Measurements from ENCODE around the gene COX14. TPM values are rescaled to one million over a fixed set of nuclear protein-coding genes. Genes with fewer than 3 reads are reported as not detected.

COX14 gene
- total RNA-seq, 6 donors from 2014 or later, result 22.0 to 98.2 (median 71.8) TPM

- DNase-seq (no peak), ATAC-seq (ENCODE audit: low FRiP score in 2 of 2) (no peak)
- peaks cover 17 to 31% (median 30%) of the 10 kb centered on the region in 4 donors for H3K4me1 ChIP-seq
- no peaks in the 10 kb centered on the region for H3K9me3 ChIP-seq
- H3K27me3 ChIP-seq, result no peaks in the 10 kb centered on the region
- peaks cover 0 to 10% (median 2%) of the 10 kb centered on the region in 4 donors for H3K36me3 ChIP-seq
- no peak for TF ChIP-seq CTCF (IDR thresholded peaks at IDR 0.05)
- no peak for TF ChIP-seq POLR2AphosphoS5 (IDR thresholded peaks at IDR 0.05)
- TF ChIP-seq POLR2A (IDR thresholded peaks at IDR 0.05), result no peak
- no peak for TF ChIP-seq EP300 (IDR thresholded peaks at IDR 0.05)
- H3K27ac ChIP-seq, result no peak overlapping the region
- 93% methylated on average over 12 of the region's 12 CpGs for WGBS, 2 donors
- H3K4me3 ChIP-seq, result no peak overlapping the region
These were observed 6.1 kb upstream of the COX14 start for GRCh38 chr12:50105913-50106450.

- no peaks in the 10 kb centered on the region for H3K9me3 ChIP-seq
- H3K27ac ChIP-seq, result no peak overlapping the region
- H3K36me3 ChIP-seq, result peaks cover 0 to 4% (median 0%) of the 10 kb centered on the region in 4 donors
- no peaks in the 10 kb centered on the region for H3K27me3 ChIP-seq
- 73 to 89% methylated on average over 3 of the region's 3 CpGs for WGBS, 2 donors
- ATAC-seq (ENCODE audit: low FRiP score in 2 of 2) (no peak), DNase-seq (no peak)
- H3K4me1 ChIP-seq, result peaks cover 22 to 36% (median 35%) of the 10 kb centered on the region in 4 donors
- TF ChIP-seq POLR2AphosphoS5 (IDR thresholded peaks at IDR 0.05), result no peak
- no peak for TF ChIP-seq POLR2A (IDR thresholded peaks at IDR 0.05)
- no peak for TF ChIP-seq EP300 (IDR thresholded peaks at IDR 0.05)
- no peak for TF ChIP-seq CTCF (IDR thresholded peaks at IDR 0.05)
- H3K4me3 ChIP-seq, result no peak overlapping the region
These were observed 5.1 kb upstream of the COX14 start for GRCh38 chr12:50106907-50107306.

GRCh38 chr12:50107416-50108268 lies 4.4 kb upstream of the COX14 start:
- TF ChIP-seq POLR2AphosphoS5 (IDR thresholded peaks at IDR 0.05), result no peak
- TF ChIP-seq EP300 (IDR thresholded peaks at IDR 0.05), result no peak
- no peak for TF ChIP-seq CTCF (IDR thresholded peaks at IDR 0.05)
- TF ChIP-seq POLR2A (IDR thresholded peaks at IDR 0.05), result no peak
- Histone ChIP-seq H3K4me1 (peaks cover 22 to 37% (median 35%) of the 10 kb centered on the region in 4 donors), H3K27me3 (no peaks in the 10 kb centered on the region), H3K27ac (no peak overlapping the region), H3K36me3 (no peaks in the 10 kb centered on the region), H3K4me3 (no peak overlapping the region), H3K9me3 (no peaks in the 10 kb centered on the region)
- DNase-seq, result no peak
- ATAC-seq (ENCODE audit: low FRiP score in 2 of 2), result no peak
- 92 to 96% methylated on average over 13 to 17 of the region's 17 CpGs for WGBS, 2 donors

- DNase-seq, result no peak
- no peak overlapping the region for H3K4me3 ChIP-seq
- no peak for ATAC-seq (ENCODE audit: low FRiP score in 2 of 2)
- H3K27me3 ChIP-seq, result no peaks in the 10 kb centered on the region
- TF ChIP-seq POLR2AphosphoS5 (IDR thresholded peaks at IDR 0.05), result no peak
- no peak for TF ChIP-seq CTCF (IDR thresholded peaks at IDR 0.05)
- TF ChIP-seq EP300 (IDR thresholded peaks at IDR 0.05), result no peak
- no peak for TF ChIP-seq POLR2A (IDR thresholded peaks at IDR 0.05)
- H3K9me3 ChIP-seq, result no peaks in the 10 kb centered on the region
- H3K27ac ChIP-seq, result peak overlapping the region; percentile 84 to 97 (median 95)
- peaks cover 34 to 43% (median 40%) of the 10 kb centered on the region in 4 donors for H3K4me1 ChIP-seq
- no peaks in the 10 kb centered on the region for H3K36me3 ChIP-seq
- WGBS, 2 donors, result 97 to 100% methylated on average over 2 to 3 of the region's 3 CpGs
These were observed 2.7 kb upstream of the COX14 start for GRCh38 chr12:50109319-50109718.
